Measurements from ENCODE around the gene PLA2R1.
A peak's percentile ranks its signal among the peaks of the same experiment; 100 is the strongest.

The PLA2R1 gene

DNA sequence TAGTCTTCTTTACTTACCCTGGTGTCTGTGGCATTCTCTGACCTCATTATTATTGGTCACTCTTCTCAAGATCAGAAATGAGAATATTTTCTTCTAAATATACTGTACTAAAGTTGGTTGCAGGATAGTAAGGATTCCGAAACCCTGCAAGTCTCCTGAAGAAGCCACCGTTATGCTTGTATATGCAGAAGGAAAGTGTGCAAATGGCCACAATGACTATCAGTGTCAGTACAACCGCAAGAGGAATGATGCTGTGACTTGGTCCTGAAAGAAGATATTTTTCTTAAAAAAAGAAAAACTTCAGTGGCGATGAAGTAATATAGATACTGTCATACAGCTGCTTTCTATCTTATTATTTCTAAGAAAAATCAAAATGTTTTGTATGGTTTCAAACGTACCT is 120.7 kb downstream of the PLA2R1 start:
- DNase-seq (ENCODE audit: low spot score) = no peak
- H3K27ac ChIP-seq = no peak overlapping the region
- TF ChIP-seq, protein P1, sequence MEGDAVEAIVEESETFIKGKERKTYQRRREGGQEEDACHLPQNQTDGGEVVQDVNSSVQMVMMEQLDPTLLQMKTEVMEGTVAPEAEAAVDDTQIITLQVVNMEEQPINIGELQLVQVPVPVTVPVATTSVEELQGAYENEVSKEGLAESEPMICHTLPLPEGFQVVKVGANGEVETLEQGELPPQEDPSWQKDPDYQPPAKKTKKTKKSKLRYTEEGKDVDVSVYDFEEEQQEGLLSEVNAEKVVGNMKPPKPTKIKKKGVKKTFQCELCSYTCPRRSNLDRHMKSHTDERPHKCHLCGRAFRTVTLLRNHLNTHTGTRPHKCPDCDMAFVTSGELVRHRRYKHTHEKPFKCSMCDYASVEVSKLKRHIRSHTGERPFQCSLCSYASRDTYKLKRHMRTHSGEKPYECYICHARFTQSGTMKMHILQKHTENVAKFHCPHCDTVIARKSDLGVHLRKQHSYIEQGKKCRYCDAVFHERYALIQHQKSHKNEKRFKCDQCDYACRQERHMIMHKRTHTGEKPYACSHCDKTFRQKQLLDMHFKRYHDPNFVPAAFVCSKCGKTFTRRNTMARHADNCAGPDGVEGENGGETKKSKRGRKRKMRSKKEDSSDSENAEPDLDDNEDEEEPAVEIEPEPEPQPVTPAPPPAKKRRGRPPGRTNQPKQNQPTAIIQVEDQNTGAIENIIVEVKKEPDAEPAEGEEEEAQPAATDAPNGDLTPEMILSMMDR (conservative IDR thresholded peaks at IDR 0.05; ENCODE audit: low read depth) = no peak
- ChIA-PET POLR2A (ENCODE audit: low non-redundant PET) (no interaction called here), CTCF (no interaction called here)

DNA sequence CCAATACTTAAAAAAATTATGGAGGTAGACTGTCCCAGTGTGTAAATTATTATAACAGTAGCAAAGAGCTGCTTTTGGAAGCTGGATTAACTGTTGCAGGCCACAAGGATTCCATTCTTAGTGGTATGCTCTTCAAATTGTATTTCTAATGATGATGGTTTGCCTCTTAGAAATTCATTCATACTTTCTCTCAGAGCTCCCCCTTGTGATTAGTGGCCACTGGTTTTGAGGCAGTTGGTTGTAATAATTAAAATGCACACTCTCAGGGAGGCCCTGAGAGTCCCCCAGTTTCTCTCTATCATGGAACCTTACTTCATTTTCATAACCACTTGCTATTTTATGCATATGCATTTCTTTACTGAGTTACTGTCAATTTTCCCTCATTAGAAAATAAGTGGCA is 122.5 kb downstream of the PLA2R1 start:
- peak; percentile 30 for DNase-seq (ENCODE audit: low spot score)
- ChIA-PET CTCF (interaction anchor here (0.6 to 1.3 kb wide), 4 partner anchors 28 to 962 kb away, joined by 3 to 6 read pairs (median 4); no protein-coding TSS in a partner anchor), POLR2A (ENCODE audit: low non-redundant PET) (no interaction called here)
- TF ChIP-seq, protein P1 (conservative IDR thresholded peaks at IDR 0.05; ENCODE audit: low read depth) = no peak
- H3K27ac ChIP-seq = no peak overlapping the region

GRCh38 chr2:159938395-159938794 is 124.0 kb downstream of the PLA2R1 start:
- ChIA-PET POLR2A (ENCODE audit: low non-redundant PET) (no interaction called here), CTCF (no interaction called here)
- H3K27ac ChIP-seq = no peak overlapping the region
- TF ChIP-seq, protein P1 (conservative IDR thresholded peaks at IDR 0.05; ENCODE audit: low read depth) = no peak
- DNase-seq (ENCODE audit: low spot score) = no peak

GRCh38 chr2:159936471-159936870 is 125.9 kb downstream of the PLA2R1 start:
- POLR2A ChIA-PET (ENCODE audit: low non-redundant PET) = no interaction called here
- CTCF ChIA-PET = no interaction called here
- TF ChIP-seq, protein P1 (conservative IDR thresholded peaks at IDR 0.05; ENCODE audit: low read depth) = no peak
- no peak for DNase-seq (ENCODE audit: low spot score)
- H3K27ac ChIP-seq = no peak overlapping the region

- no peak for DNase-seq (ENCODE audit: low spot score)
- H3K27ac ChIP-seq = no peak overlapping the region
- TF ChIP-seq, protein P1 (conservative IDR thresholded peaks at IDR 0.05; ENCODE audit: low read depth) = no peak
- ChIA-PET POLR2A (ENCODE audit: low non-redundant PET) (no interaction called here), CTCF (no interaction called here)
These were observed 128.7 kb downstream of the PLA2R1 start for GRCh38 chr2:159933727-159934049.

- DNase-seq (ENCODE audit: low spot score) = no peak
These were observed 129.2 kb downstream of the PLA2R1 start for GRCh38 chr2:159933040-159933726.

More at GRCh38 chr2:159933040-159933726, 129.2 kb downstream of the PLA2R1 start:
- POLR2A ChIA-PET (ENCODE audit: low non-redundant PET) = no interaction called here
- H3K27ac ChIP-seq = no peak overlapping the region
- CTCF ChIA-PET = no interaction called here
- TF ChIP-seq, protein P1 (conservative IDR thresholded peaks at IDR 0.05; ENCODE audit: low read depth) = no peak

Measured in RWPE1 (cell line).